SKM-1 (cell line): ENCODE measurements around the gene MAB21L4.

Source experiments
- DNase-seq: peaks from one replicate; lab custom pipeline; 2025; ENCODE audit not compliant: unreplicated experiment; lab: John Stamatoyannopoulos, UW

MAB21L4 gene

GRCh38 chr2:240925568-240926515 lies 29.9 kb upstream of the MAB21L4 start:
- DNase-seq: no peak

DNA sequence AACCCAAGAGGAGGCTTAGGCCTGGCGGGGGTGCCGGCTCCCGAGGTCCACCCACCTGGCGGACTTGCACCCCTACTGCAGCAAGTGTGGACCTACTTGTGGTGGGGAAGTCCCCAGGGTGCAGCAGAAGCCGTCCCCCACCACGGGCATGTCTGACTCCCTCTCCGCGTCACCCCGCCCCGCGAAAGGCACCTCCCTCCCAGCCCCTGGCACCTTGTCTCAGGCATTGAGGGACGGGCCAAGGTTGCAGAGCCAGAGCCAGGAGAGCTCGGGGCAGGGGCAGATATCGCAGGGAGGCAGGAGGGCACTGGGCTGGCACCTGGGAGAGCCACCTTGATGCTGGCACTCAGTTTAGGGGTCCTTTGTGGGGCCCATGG lies 29.2 kb upstream of the MAB21L4 start:
- DNase-seq: no peak

- no peak for DNase-seq
Measured at GRCh38 chr2:240922982-240923537, 27.1 kb upstream of the MAB21L4 start.

DNA sequence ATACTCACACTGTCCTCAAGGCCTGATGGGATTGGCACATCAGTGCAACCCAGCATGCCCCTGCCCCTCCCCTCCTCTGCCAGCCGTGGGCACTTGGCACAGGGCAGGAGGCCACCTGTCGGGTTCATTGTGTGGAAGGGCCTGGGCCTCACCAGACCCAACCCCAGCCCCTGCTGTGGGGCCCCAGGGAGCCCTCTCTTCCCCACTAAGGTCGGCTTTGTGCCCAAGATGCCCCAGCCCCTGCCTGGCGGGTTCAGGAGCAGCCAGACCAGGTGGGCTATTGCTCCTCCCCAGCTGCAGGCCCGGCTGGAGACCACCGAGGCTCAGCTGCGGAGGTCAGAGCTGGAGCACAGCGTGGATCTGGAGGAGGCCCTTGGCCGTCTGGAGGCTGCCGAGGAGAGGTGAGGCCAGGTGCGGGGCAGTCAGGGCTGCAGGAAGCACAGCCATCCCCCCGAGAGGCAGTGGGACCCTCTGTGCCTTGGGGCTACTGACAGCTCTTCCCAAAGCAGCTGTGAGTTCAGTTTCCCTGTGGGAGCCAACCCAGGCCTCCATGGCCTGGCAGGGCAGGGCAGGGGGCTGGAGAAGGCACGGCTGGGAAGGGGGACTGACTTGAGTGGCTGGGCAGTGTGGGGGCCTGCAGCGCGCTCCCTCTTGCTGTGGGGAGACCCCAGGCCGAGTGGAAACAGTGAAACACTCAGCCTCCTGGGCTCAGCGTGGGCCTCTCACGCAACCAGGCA lies 26.5 kb upstream of the MAB21L4 start:
- DNase-seq: no peak

DNA sequence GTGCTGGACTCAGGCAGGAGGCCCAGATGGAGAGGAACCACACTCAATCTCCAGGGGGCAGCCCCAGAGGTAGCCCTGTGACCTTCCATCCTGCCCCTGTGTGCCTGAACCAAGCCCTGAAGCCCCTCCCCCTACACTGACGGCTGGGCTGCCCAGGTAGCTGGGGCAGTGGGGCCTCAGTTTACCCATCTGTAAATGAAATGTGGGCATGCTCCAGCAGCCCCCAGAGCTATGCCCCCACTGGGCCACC lies 26.0 kb upstream of the MAB21L4 start:
- DNase-seq: no peak

GRCh38 chr2:240921311-240921994 lies 25.5 kb upstream of the MAB21L4 start:
- no peak for DNase-seq

- DNase-seq: no peak
Measured at GRCh38 chr2:240920783-240921231, 24.9 kb upstream of the MAB21L4 start.

- no peak for DNase-seq
Measured at GRCh38 chr2:240919786-240920782, 24.1 kb upstream of the MAB21L4 start.

DNA sequence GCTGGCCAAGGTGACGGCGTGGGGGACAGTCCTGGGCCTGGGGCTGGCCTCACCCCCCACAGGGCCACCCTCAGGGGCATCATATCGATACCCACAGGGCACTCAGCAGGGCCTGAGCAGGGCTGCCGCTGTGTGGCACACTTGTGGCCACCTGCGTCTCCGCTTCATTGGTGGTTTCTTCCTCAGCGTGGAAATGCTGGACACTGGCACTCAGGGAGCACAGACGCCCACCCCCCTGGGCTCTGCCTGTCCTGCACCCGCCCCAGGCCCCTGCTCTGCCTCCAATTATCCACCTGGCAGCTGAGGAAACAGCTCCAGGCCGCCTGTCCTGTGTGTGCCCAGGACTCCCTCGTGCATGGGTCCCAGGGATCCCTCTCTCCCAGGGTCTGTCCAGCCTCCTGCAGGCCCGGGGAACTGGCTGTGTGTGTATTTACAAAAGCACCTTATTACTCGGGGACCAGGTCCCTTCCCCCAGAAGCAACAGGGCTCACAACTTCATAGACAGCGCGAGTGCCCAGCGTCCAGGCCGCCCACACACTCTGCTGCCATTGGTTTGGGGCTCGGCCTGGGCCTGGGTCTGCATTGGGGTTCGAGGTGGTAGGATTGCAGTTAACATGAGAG lies 23.3 kb upstream of the MAB21L4 start:
- DNase-seq: no peak

- DNase-seq: no peak
Measured at GRCh38 chr2:240918258-240919091, 22.5 kb upstream of the MAB21L4 start.

DNA sequence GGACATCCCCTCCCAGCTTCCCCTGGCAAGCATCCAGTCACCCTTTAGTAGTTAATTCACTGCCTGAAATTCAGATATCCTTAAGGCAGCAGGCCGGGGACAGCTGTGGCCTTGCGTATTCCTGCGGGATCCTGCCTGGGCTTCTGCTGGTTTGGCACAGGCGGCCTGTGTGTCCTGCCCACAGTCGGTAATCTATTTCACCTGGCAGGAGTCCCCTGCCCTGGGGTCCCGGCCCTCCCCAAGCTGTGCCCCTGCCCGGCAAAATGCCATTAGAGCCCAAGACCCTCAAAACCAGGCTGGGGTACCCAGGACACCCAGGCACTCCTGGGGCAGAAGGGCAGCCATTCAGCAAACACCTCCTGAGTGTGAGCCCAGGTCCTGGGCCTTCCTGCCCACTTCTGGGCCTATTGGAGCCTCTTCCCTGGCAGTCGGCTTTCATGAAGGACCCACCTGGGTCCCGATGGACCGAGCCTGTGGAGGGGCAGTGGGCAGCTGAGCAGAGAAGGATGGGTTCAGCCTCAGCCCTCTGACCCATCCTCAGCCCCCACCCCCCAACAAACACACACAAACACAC lies 21.8 kb upstream of the MAB21L4 start:
- DNase-seq: no peak

DNA sequence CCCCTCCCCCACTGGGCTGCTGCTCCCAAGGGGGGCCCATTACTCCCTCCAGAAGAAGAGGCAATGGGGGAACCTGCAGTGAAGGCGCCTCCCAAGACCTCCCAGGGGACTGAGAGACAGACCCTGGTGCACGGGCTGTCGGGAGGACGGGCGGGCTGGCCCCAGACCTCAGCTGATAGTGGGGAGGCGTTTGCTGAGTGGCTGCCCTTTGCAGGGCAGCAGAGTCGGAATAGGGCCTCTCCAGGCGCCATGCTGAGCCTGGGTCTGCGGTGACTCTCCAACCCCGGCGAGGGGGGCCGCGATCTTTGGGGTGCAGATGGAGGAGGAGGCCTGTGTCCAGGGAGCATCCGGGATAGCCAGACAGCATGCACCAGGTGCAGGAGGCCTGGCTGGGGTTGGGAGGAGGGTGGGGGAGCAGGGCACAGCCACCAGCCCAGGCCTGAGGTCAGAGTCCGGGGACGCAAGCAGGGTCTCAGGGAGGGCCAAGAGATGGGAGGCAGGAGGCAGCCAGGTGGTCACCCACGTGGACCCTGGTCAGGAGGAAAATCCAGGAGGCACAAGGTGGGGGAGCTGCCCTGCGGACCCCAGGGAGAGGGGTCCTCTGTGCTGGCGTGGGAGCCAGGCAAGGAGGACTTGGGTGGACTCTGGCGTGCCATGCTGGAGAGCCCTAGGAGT lies 21.2 kb upstream of the MAB21L4 start:
- no peak for DNase-seq

DNA sequence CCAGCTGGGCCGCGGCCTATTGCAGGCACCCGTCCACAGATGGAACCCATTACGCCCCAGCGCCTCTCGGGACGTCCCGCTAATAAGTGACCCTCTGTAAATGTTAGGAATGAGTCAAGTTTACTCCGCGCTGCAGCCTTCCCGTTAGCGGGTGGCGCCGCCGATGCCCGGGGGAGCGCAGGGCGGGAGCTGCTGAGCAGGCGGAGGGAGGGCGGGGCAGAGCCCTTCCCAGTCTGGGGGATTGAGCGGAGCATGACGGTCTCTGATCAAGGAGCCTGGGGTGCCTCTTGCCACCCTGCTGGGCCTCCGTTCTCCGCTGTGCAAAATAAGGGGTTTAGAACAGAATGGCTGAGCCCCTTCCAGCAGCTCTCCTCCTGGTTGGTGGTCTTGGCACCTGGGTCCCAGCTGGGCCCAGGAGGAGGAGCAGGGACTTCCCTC lies 20.6 kb upstream of the MAB21L4 start:
- DNase-seq: no peak

- no peak for DNase-seq
Measured at GRCh38 chr2:240915526-240916341, 19.8 kb upstream of the MAB21L4 start.

DNA sequence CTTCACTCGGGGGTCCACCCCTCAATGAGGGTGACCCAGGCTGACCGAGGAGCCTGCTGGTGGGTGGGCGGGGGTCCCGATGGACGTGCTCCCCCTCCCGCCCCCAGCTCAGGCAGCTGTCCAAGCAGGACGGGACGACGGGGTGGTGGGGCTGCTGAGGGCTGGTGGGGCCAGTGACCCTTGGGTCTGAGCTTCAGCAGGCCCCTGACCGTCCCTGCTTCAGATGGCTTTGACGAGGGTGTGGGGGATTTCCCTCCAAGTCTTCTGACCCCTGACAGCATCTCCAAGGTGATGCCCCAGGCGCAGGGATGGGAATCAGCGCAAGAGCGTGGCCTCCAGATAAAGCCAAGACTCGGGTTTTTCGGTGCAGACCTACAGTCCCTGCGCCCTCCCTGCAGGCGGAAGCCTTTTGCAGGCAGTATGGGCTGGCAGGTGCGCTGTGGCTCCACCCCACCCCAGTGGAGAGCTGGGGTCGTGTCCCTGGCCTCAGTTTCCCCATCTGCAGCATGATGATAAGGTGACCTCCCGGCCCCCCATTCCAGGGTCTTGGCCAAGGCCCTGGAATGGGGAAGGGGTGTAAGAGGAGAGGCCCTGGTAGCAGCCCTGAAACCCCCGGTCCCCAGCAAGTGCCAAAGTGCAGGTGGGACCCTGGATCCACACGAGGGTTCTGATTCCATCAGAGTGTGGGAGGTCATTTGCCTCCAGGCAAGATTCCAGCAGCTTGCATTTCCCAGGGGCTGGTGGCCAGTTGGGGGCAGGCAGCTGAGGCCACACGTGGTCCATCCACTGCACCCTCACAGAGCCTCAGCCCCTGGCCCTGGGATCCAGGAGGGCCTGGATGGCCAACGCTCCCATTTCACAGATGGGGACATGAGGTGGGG lies 18.9 kb upstream of the MAB21L4 start:
- DNase-seq: no peak
